Measurements from ENCODE around the gene LYSMD2.

Gene LYSMD2

DNA sequence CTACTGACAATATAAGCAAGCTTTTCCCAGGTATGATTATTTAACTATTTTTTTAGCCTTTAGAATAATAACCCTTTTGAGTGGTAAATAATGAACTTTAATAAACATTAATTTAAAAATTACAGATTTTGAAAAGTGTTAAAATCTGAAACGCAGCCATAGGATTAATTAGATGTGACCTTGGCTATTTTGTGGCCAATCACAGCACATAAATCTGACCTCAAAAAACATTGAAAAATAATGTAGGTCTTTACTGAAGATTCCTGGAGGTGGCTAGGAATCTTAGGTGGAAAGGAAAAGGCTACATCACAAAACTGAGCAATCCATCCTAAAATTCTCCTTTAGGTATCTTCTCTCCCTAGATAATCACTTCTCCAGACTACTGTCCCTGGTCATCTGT is 38.1 kb downstream of the LYSMD2 start:
- Histone ChIP-seq H3K4me3 (ENCODE audit: low read length) (no peak overlapping the region), H3K27ac (ENCODE audit: low read depth, low read length) (no peak overlapping the region), H3K9me2 (replicated peaks; ENCODE audit: control insufficient read depth, low read length) (no peaks in the 10 kb centered on the region), H3K4me2 (ENCODE audit: low read length) (no peak overlapping the region), H3K27me3 (ENCODE audit: control insufficient read depth, low read length) (peaks cover 15% of the 10 kb centered on the region), H3K4me1 (ENCODE audit: control insufficient read depth, low read length) (no peaks in the 10 kb centered on the region), H3F3A (ENCODE audit: control insufficient read depth, insufficient read depth) (no peaks in the 10 kb centered on the region), H4K20me1 (ENCODE audit: control insufficient read depth, insufficient read depth, low read depth, low read length) (no peaks in the 10 kb centered on the region), H3K9me3 (ENCODE audit: control insufficient read depth, insufficient read depth, low read length) (no peaks in the 10 kb centered on the region), H3K36me3 (ENCODE audit: control insufficient read depth, low read length) (no peaks in the 10 kb centered on the region), H3K79me2 (ENCODE audit: control insufficient read depth, low read length) (no peaks in the 10 kb centered on the region)
- TF ChIP-seq, protein P1, sequence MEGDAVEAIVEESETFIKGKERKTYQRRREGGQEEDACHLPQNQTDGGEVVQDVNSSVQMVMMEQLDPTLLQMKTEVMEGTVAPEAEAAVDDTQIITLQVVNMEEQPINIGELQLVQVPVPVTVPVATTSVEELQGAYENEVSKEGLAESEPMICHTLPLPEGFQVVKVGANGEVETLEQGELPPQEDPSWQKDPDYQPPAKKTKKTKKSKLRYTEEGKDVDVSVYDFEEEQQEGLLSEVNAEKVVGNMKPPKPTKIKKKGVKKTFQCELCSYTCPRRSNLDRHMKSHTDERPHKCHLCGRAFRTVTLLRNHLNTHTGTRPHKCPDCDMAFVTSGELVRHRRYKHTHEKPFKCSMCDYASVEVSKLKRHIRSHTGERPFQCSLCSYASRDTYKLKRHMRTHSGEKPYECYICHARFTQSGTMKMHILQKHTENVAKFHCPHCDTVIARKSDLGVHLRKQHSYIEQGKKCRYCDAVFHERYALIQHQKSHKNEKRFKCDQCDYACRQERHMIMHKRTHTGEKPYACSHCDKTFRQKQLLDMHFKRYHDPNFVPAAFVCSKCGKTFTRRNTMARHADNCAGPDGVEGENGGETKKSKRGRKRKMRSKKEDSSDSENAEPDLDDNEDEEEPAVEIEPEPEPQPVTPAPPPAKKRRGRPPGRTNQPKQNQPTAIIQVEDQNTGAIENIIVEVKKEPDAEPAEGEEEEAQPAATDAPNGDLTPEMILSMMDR (IDR thresholded peaks at IDR 0.05; ENCODE audit: low read depth, low read length, poor library complexity, severe bottlenecking), result no peak
- TF ChIP-seq EZH2phosphoT487 (IDR thresholded peaks at IDR 0.05; ENCODE audit: borderline replicate concordance, low read length), result no peak

GRCh38 chr15:51697163-51697562 is 40.3 kb downstream of the LYSMD2 start:
- H3K9me2 ChIP-seq (replicated peaks; ENCODE audit: control insufficient read depth, low read length), result no peaks in the 10 kb centered on the region
- TF ChIP-seq, protein P1 (IDR thresholded peaks at IDR 0.05; ENCODE audit: low read depth, low read length, poor library complexity, severe bottlenecking), result no peak
- no peak for TF ChIP-seq EZH2phosphoT487 (IDR thresholded peaks at IDR 0.05; ENCODE audit: borderline replicate concordance, low read length)
- no peaks in the 10 kb centered on the region for H3K36me3 ChIP-seq (ENCODE audit: control insufficient read depth, low read length)
- H3K4me2 ChIP-seq (ENCODE audit: low read length), result no peak overlapping the region
- H3K27ac ChIP-seq (ENCODE audit: low read depth, low read length), result no peak overlapping the region
- no peaks in the 10 kb centered on the region for H3K79me2 ChIP-seq (ENCODE audit: control insufficient read depth, low read length)
- H3K4me3 ChIP-seq (ENCODE audit: low read length), result no peak overlapping the region
- H3K4me1 ChIP-seq (ENCODE audit: control insufficient read depth, low read length), result no peaks in the 10 kb centered on the region
- no peaks in the 10 kb centered on the region for H4K20me1 ChIP-seq (ENCODE audit: control insufficient read depth, insufficient read depth, low read depth, low read length)
- H3K9me3 ChIP-seq (ENCODE audit: control insufficient read depth, insufficient read depth, low read length), result no peaks in the 10 kb centered on the region
- H3K27me3 ChIP-seq (ENCODE audit: control insufficient read depth, low read length), result peaks cover 23% of the 10 kb centered on the region
- no peaks in the 10 kb centered on the region for H3F3A ChIP-seq (ENCODE audit: control insufficient read depth, insufficient read depth)

DNA sequence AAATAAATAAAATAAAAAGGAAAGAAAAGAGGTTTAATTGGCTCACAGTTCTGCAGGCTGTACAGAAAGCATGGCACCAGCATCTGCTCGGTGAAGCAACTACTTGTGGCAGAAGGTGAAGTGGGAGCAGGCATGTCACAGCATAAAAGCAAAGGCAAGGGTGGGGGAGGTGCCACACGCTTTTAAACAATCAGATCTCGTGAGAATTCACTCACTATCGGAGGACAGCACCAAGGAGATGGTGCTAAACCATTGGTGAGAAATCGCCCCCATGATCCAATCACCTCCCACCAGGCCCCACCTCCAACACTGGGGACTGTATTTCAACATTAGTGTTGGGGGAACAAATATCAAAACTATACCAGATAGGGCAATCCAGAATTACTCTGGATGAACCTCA is 40.9 kb downstream of the LYSMD2 start:
- Histone ChIP-seq H3K4me1 (ENCODE audit: control insufficient read depth, low read length) (no peaks in the 10 kb centered on the region), H3K9me2 (replicated peaks; ENCODE audit: control insufficient read depth, low read length) (no peaks in the 10 kb centered on the region), H3K27me3 (ENCODE audit: control insufficient read depth, low read length) (peaks cover 27% of the 10 kb centered on the region), H3K27ac (ENCODE audit: low read depth, low read length) (no peak overlapping the region), H3F3A (ENCODE audit: control insufficient read depth, insufficient read depth) (no peaks in the 10 kb centered on the region), H3K9me3 (ENCODE audit: control insufficient read depth, insufficient read depth, low read length) (no peaks in the 10 kb centered on the region), H3K36me3 (ENCODE audit: control insufficient read depth, low read length) (no peaks in the 10 kb centered on the region), H3K79me2 (ENCODE audit: control insufficient read depth, low read length) (no peaks in the 10 kb centered on the region), H3K4me3 (ENCODE audit: low read length) (no peak overlapping the region), H3K4me2 (ENCODE audit: low read length) (no peak overlapping the region), H4K20me1 (ENCODE audit: control insufficient read depth, insufficient read depth, low read depth, low read length) (no peaks in the 10 kb centered on the region)
- no peak for TF ChIP-seq EZH2phosphoT487 (IDR thresholded peaks at IDR 0.05; ENCODE audit: borderline replicate concordance, low read length)
- TF ChIP-seq, protein P1 (IDR thresholded peaks at IDR 0.05; ENCODE audit: low read depth, low read length, poor library complexity, severe bottlenecking), result no peak

DNA sequence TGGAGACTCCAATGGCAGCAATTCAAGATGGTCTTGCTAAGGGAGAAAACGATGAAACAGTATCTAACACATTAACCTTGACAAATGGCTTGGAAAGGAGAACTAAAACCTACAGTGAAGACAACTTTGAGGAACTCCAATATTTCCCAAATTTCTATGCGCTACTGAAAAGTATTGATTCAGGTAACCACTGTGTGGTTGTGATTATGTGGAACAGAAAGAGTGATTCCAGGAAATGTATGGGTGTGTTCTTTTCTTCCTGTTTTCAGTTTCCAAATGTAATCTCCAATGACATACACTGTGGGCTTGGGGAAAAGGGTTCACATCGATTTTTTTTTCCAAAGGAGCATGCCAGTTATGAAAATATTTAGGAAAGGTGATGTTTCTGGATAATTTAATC is 45.3 kb downstream of the LYSMD2 start:
- H3K4me1 ChIP-seq (ENCODE audit: control insufficient read depth, low read length), result no peaks in the 10 kb centered on the region
- H3K27ac ChIP-seq (ENCODE audit: low read depth, low read length), result no peak overlapping the region
- H3K36me3 ChIP-seq (ENCODE audit: control insufficient read depth, low read length), result no peaks in the 10 kb centered on the region
- no peak overlapping the region for H3K4me3 ChIP-seq (ENCODE audit: low read length)
- H3K4me2 ChIP-seq (ENCODE audit: low read length), result no peak overlapping the region
- TF ChIP-seq EZH2phosphoT487 (IDR thresholded peaks at IDR 0.05; ENCODE audit: borderline replicate concordance, low read length), result no peak
- TF ChIP-seq, protein P1 (IDR thresholded peaks at IDR 0.05; ENCODE audit: low read depth, low read length, poor library complexity, severe bottlenecking), result no peak
- H3F3A ChIP-seq (ENCODE audit: control insufficient read depth, insufficient read depth), result no peaks in the 10 kb centered on the region
- H3K79me2 ChIP-seq (ENCODE audit: control insufficient read depth, low read length), result no peaks in the 10 kb centered on the region
- H3K27me3 ChIP-seq (ENCODE audit: control insufficient read depth, low read length), result peaks cover 32% of the 10 kb centered on the region
- H3K9me3 ChIP-seq (ENCODE audit: control insufficient read depth, insufficient read depth, low read length), result no peaks in the 10 kb centered on the region
- no peaks in the 10 kb centered on the region for H3K9me2 ChIP-seq (replicated peaks; ENCODE audit: control insufficient read depth, low read length)
- H4K20me1 ChIP-seq (ENCODE audit: control insufficient read depth, insufficient read depth, low read depth, low read length), result no peaks in the 10 kb centered on the region

All from DOHH2 (cell line).